ENCODE measurements around the gene PRDM5. TPM values are rescaled to one million over a fixed set of nuclear protein-coding genes. Genes with fewer than 3 reads are reported as not detected.

The PRDM5 gene
- total RNA-seq: 8.0 and 9.9 TPM in 2 replicates

DNA sequence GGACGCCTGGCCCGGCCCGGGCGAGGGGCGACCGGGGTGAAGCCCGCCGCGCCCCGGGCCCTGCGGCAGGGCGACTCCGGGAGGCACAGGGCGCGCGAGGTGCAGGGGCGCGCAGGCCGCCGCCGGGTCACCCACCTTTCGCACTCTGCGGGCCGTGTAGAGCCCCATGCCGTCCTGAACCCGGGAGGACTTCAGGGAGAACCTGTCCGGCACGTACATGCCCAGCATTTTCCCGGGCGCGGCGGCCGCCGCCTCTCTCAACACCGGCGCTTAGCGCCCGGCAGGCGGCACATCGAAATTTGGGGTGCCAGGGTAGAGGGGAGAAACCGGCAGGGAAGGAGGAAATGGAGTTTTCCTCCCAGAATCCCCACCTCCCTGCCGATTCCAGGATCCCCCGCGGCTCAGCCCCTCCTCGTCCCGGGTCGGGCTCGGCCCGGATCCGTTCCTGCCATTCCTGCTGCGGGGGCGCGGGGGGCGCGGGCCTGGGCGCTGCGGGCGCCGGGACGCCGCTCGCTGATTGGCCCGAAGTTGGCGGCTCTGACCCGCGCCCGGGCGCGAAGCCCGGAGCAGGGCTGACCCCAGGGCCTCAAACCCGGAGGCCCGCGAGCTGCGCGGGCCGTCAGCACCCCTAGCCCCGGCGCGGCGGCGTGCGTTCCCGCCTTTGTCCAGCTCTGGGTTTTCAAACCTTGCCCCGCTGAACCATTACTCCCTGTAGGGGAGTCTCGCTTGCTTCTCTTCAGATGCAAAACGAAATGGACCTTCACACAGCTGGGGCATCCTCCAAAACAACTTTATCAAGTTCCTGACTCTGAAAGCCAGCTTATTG, at the start of gene PRDM5:
PRDM5 (minus strand) TSS at position 346 of the 826 bp plus-strand sequence; CDS start at position 228, 118 bp downstream.

Other genes starting within 250 kb of the PRDM5 start
- gene NDNF, start 149.8 kb upstream of the PRDM5 start, total RNA-seq: 0.34 and 0.59 TPM in 2 replicates
- 0.30 and 0.50 TPM in 2 replicates for gene TNIP3, start 241.6 kb upstream of the PRDM5 start, total RNA-seq